NCI-H1417 treated with DMSO at 0.1 percent for 48 hours (cell line): ENCODE measurements around the gene APOB.

ENCODE experiments used
- DNase-seq: peaks from one replicate; lab custom pipeline; 2025; lab: John Stamatoyannopoulos, UW

APOB gene

DNA sequence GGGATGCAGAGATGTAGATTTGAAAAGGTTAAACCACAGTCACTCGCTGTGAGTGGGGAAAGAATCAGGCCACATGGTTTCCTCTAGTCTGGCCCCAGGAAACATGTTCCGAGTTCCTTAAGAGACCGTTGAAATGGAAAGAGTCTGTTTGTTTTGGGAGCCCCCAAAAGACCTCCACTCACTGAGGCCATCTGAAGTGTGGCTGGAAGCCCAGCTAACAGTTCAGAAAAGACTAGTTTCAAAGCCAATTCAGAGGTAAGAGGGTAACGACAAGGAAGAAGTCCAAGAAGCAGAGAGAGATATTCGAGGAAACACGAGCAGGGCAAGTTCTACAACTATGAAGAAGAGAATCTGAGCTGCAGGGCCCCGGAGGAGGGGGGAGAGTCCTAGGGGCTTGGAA is 61.0 kb downstream of the APOB start:
- no peak for DNase-seq

DNA sequence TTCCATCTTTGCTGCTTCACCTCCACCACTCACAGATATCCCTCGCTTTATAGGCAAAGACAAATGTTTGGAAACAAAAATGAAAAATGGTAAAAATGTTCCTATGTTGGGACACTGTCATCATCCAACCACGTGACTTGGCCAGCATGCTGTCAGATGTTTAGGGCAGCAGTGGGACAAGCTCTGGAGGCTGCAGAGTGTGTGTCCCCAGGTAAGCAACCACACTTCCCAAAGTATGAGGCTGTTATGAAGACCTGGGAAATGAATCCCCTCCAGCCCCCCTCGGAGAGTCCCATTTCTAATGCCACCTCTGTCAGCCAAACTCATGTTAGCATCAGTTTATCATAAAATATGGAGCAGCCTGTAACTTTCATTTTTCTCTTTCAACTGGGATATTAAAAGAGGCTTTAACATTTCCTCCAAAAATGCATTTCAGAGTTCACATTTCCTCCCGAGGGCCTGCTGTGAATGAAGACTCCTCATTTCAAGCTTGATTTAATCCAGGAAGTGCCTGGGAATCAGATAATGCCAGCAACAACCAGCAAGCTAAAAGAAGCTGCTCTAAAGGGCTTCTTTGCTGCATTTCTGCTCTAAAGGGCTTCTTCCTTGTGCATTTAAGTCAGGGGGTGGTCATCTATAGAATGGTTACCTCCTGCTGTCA is 66.2 kb downstream of the APOB start:
- no peak for DNase-seq

DNA sequence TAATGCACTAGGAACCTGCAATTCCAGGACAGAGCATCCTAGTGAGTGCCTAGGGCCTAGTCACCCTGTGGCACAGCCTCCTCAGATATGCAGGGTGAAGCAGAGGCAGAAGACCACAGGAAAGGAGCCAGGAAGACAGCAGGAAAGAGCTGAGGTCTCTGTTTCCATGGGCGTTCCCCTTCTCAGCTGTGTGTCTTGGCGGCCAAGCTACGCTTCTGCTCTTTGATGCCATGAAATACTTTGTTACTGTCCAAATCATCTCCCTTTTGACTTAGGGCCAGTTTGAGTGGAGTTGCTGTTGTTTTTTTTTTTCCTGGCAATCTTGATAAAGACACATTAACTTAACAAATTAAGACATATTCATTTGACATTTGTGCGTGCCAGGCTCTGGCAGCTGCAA is 67.3 kb downstream of the APOB start:
- DNase-seq = no peak

DNA sequence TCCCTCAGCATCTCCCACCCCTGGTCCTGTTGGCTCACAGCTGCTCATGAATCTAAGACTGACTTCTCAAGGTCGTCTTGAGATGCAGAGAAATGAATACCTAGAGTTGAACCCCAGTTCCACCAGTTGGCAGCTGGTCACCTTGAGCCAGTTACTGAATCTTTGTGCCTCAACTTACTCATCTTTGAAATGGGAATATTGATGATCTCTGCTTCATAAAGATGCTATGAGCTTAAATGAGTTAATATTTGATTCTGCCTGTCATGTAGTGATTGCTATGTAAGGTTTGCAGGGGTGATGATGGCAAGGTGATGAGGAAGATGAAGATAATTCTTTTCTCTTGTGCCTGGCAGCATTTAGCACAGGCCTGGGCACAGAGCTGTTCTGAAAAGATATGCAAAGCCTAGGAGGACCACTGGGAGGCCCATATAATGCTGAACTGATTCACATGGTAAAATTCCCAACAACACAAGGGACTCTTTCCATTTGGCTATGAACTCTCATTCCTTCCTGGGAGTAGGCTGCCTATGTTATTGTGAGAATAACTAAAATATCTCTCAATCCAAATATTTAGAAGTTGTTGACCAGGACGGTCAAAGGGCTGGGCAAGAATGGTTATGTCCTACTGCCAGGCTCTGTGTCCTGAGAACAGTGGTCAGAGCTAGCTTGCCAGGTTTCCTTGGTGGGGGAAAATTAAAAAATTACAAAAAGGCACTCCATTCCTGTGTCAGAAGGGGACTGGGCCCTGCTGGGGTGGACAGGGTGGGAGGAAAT is 70.9 kb downstream of the APOB start:
- no peak for DNase-seq

DNA sequence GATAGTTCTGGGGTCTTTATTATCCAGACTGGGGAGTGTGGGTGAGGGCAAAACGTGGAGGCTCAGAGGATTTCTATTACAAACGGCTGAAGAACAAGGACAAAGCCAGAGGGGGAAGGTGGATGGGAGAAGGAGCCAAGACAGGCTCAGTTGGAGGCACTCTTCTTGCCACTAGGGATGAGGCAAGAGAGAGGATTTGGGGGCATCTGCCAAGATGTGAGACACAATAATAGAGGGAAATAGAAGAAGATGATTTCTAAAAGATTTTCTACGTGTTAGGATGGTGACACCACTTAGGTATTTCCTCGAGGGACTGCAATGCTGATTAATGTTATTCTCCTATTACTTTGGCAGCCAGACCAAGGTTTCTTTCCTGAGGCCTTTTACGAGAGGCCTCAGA is 71.8 kb downstream of the APOB start:
- DNase-seq = no peak

DNA sequence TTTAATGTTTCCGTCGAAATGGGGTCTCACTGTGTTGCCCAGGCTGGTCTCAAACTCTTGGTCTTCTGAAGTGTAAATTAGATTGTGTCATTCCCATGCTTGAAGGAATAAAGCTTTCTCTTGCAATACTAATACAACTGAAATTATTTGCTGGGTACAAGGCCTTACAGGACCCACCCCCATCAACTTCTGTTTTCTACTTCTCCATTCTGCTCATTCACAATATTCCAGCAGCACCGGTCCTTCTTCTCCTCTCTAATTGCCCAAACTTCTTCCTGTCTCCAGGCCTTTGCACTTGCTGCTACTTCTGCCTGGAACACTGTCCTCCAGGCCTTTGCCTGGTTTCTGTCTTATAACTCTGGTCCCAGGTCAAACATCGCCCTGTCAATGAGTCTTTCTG is 73.8 kb downstream of the APOB start:
- no peak for DNase-seq

DNA sequence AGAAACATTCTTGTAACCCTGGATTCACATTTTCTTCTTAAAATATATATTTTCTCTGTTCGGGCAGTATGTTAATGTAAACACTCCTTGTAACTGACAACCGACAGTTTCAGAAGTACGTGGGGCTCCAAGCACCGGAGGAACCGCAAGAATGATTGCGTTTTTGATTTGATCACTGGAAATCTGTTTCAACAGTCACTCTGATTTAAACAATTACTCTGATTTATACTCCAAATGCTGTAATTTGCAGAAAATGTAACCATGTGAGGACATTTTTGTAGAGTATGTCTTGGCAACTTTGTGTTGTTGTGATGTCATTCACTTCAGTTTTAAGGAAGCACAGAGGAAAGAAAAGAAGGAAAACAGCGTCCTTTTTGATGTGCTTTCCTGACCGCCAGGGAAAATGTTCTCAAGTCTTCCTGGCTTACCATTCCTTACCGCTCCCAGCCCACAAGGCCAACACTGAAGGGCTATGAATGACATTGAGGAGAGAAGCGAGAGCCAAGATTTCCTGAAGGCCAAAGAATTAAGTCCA is 77.7 kb downstream of the APOB start:
- DNase-seq = no peak

DNA sequence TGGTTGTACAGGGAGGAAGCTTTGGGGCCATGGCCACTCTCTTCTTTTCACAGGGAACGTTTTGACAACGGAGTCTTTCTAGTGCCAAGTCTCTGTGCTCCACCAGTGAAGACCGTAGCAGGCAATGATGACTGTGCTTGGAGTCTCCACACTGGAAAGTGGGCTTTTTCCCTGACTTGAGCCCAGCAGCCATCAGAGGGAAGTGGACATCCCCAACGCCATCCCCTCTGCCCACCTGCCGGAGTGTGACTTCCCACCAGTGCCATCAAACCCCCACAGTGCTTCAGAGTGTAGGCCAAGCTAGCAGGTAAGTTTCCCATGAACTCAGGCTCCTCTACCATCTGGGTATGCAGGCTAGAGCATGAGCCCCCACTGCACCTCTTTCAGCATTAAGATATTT is 78.7 kb downstream of the APOB start:
- DNase-seq = no peak

DNA sequence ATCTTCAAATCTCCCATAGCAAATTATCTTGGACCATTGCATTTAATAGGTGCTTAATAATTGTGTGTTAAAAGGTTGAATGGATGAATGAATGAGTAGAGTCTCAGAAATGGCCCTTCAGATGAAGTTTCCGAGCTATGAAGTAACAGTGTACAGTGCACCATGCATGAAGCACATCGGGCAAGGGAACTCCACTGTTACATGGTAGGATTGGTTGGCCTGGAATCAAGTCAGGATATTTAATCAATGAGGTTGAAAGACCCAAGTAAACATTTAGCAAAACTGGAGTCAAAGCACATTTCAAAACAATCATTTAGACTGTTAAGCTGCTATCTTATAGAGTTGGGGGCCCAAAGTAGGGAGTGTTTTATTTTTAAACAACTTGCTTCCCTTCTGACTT is 80.0 kb downstream of the APOB start:
- DNase-seq = no peak

DNA sequence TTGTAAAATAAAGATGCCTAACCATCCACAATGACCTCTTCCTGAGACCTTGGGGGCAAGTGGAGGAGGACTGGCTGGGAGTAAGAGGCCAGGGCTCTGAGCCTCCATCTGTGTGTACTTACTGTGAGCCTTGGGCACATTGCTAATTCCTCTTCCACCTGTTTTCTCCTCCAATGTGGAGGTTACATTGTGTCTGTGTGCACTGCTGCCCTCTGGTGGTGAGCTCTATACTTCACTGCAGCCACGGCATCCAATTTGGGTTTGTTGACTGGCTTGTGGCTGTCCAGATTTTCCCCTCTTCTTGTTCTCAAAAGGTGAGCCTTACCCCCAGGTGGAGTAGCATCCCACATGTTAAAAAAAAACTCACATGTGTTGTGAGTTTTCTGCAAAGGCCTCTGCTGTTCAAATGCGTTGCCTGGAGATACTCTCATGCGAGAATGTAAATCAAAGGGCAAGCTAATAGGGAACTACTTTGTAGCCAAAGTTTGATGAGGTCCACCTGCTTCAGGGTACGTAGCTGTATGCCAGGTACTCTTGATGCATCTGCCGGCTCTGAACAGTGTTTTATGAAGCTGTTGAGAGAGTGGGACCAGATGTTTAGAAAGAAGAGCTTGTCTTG is 80.8 kb downstream of the APOB start:
- peak; percentile 14 for DNase-seq

DNA sequence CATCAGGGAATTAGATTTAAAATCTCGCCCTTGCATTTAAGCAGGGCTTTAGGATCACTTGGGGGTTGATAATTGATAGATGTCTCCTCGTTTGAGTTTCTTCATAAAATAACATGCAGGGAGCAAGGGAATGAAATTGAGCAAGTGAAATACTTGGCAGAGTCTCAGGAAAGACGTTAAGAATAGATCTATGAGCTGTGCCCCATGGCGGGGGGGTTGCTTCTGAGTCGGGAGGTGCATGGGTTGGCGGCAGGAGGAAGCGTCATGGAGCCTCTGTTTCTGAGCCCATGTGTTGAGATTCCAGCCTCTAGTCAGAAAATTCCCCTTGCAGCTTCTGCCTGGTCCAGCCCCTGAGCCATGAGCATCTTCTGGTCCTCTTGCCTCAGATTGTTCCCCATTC is 82.0 kb downstream of the APOB start:
- no peak for DNase-seq

DNA sequence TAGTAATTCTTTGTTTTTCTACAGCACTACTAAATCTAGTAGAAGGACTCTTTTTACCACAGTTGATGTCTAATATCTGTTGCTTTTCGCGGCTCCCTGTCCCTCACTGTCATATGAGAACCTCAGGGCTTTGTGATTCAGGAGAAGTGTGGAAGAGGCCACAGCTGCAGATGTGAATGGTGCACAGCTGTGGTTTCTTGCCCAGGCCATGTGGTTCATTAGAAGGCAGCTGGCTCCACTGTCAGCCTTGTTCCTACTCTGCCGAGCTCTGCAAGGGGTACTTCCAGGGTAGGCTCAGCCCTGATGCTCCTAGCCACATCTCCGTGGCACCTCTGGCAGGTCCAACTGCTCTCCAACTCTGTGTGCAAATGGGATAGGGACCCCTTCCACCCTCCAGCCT is 83.9 kb downstream of the APOB start:
- no peak for DNase-seq

DNA sequence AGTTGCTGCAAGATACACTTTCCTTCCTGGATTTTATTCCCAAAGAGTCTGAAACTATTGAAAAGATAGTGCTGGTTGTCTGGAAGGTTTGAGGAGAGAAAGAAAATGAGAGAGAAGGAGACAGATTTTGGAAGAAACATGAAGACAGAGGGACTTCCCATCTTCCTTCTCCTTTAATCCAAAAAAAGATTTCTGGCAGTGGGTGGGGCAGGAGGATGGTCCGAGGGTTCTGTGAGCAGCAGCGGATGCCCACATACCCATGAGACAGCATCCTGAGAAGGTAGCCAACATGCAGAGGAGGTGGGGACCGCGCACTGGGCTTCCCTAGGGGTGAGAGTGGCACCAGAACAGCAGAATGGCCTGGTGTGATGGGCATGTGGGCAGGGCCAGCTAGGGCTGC is 84.6 kb downstream of the APOB start:
- no peak for DNase-seq

DNA sequence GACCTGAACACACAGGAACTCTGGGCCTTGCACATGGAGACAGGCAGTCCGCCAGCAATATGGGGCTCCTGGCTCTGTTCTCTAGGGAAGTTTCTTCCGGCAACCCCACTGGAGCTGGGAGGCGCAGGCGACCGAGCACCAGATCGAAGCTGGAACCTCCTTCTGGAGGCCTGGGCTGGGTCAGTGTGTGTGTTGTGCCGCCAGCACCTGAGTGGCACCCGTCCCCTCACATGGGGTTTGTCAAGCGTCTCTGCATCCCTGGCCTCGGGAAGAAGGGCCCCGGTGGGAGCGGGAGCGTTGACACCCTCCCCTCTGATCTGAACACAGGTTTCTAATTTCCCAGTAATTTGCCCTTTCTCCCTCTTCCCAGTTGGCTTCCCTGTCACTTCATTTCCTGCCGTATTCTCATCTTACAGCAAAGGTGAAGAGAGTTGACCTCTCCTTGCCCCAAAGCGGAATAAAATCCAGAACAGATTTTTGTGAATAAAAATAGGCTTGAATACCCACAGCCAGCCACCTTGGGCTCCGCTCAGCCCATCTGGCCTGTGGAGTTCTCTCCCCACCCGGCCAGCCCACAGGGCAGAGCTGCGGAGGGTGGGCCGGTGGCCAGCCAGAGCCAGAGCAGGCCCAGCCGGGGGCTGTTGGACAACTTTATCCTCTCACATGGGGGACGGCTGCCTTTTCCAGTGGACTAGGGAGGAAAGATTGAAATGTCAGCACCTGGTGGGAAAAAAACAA is 85.9 kb downstream of the APOB start:
- no peak for DNase-seq

DNA sequence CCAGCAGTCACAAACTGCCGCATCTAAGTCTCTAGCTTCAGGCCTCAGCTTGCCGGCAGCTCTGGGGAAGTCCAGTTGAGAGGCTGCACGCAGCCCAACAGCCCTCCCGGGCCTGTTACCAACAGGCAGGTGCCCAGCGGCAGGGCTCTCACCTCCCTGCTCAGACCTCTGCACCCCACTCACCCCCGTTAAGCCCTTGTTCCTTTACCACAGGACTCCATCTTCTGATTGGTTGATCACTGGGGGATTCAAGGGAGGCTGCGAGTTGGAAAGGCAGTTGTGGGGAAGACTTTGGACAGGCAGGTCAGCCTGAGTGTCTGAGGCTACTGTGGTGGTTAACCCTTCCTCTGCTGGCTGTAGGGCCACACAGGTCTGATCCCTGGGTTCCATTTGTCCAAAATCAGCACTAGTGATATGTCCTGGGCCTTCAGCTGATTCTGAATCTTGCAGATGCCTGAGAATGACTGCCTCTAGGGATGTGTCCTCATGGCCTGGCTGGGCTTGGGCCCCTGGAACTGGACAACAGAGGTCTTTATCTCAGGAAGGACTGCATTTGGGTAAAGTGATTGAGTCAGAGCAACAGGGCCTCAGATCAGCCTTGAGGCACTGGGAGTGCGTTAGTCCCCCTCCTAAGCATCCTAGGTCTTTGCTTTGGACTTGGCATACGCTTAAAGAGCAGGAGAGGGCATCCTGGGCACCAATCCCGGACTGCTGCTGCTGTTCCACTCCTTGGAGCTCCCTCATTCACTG is 88.4 kb downstream of the APOB start:
- DNase-seq = no peak

DNA sequence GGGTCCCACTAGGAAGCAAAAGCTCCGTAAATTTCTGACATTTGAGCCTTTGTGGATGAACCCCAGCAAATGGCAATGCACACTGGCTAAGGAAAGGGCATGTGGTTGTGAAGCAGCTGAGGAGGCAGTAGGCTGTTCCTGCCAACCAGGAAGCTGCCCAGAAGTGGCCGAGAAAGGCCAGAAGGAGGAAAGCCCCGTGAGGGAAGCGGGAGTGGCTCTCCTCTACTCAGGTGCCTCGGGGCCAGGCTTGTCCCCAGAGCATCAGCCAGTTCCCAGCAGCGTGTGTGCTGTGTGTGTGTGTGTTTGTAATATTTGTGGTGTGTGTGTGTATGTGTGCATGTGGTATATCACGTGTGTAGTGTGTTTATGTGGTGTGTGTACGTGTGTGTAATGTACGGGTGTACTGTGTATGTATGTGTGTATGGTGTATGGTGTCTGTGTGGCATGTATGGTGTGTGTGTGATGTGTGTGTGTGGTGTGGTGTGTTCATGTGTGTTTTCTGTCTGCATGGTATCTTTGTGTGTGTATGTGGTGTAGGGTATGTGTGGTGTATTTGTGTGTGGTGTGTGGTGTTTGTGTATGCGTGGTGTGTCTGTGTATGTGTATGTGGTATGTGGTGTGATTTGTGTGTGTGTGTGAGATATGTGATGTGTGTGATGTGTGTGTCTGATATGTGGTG is 90.6 kb downstream of the APOB start:
- no peak for DNase-seq
